CD4-positive, alpha-beta T cell treated with Interleukin-4 for 1 hour (primary cell): ENCODE measurements around the gene SENP1.
"Not testable (repeated sequence)": the region's sequence is repeated elsewhere in the genome, so short reads cannot be mapped to it uniquely, and the experiment has no call there.

ENCODE experiments used
- DNase-seq, 2 donors: peaks; one replicate each; pipeline ENCODE4 v3.0.0-alpha.2; 2020 to 2022

Gene SENP1

GRCh38 chr12:48105867-48106680 is at the start of gene SENP1:
Gene SENP1, minus strand, starts transcription at chr12:48106079. Its CDS starts 4,607 bp downstream, at chr12:48101472.
- DNase-seq: peak; percentile 91 to 94

- DNase-seq: no peak
Measured at GRCh38 chr12:48151103-48151771, 45.4 kb upstream of the SENP1 start.

- no peak for DNase-seq
Measured at GRCh38 chr12:48145981-48146380, 40.1 kb upstream of the SENP1 start.

GRCh38 chr12:48143898-48144297 is 38.0 kb upstream of the SENP1 start:
- DNase-seq: no peak

GRCh38 chr12:48142818-48143674 is 37.2 kb upstream of the SENP1 start:
- DNase-seq: no peak

GRCh38 chr12:48135027-48135426 is 29.1 kb upstream of the SENP1 start:
- DNase-seq: no peak

GRCh38 chr12:48132826-48133225 is 26.9 kb upstream of the SENP1 start:
- DNase-seq: no peak

GRCh38 chr12:48131517-48131916 is 25.6 kb upstream of the SENP1 start:
- DNase-seq: no peak

- DNase-seq: no peak
Measured at GRCh38 chr12:48129376-48129775, 23.5 kb upstream of the SENP1 start.

- no peak for DNase-seq
Measured at GRCh38 chr12:48128800-48129199, 22.9 kb upstream of the SENP1 start.

GRCh38 chr12:48126953-48127630 is 21.2 kb upstream of the SENP1 start:
- no peak for DNase-seq

GRCh38 chr12:48125985-48126384 is 20.1 kb upstream of the SENP1 start:
- no peak for DNase-seq

- DNase-seq: not testable (repeated sequence)
Measured at GRCh38 chr12:48125542-48125941, 19.7 kb upstream of the SENP1 start.

- no peak for DNase-seq
Measured at GRCh38 chr12:48123169-48123568, 17.3 kb upstream of the SENP1 start.

- no peak for DNase-seq
Measured at GRCh38 chr12:48122065-48122834, 16.4 kb upstream of the SENP1 start.

GRCh38 chr12:48121522-48121921 is 15.6 kb upstream of the SENP1 start:
- DNase-seq: no peak

GRCh38 chr12:48119834-48120195 is 13.9 kb upstream of the SENP1 start:
- DNase-seq: no peak

- DNase-seq: peak; percentile 79
Measured at GRCh38 chr12:48119078-48119833, 13.4 kb upstream of the SENP1 start, which contains the start of gene PFKM. Gene PFKM, plus strand, starts transcription at chr12:48119364. Its CDS starts 3,411 bp downstream, at chr12:48122775.

- no peak for DNase-seq
Measured at GRCh38 chr12:48118284-48118871, 12.5 kb upstream of the SENP1 start.

GRCh38 chr12:48115957-48116356 is 10.1 kb upstream of the SENP1 start:
- DNase-seq: no peak

- not testable (repeated sequence) for DNase-seq
Measured at GRCh38 chr12:48111312-48111693, 5.4 kb upstream of the SENP1 start.
